GM12878 (cell line): ENCODE measurements around the gene ZWILCH. TPM values are rescaled to one million over a fixed set of nuclear protein-coding genes. Genes with fewer than 3 reads are reported as not detected.

Experiments used
- BACH1 ChIP-seq: fragments of 450-650 bp; IDR thresholded peaks from 2 replicates; pipeline ENCODE4 v1.6.1; 2017; ENCODE audit warnings: mild to moderate bottlenecking, borderline replicate concordance
- BHLHE40 ChIP-seq, 2 experiments: fragments of 450-650 bp in 1 of 2; IDR thresholded peaks; 2 replicates each; pipeline ENCODE4 v1.6.1; 2011 to 2017; ENCODE audit warnings: low read depth in 2 of 2, borderline replicate concordance in 1 of 2, improper control_type of control experiment in 1 of 2, low read length in 1 of 2, mild to moderate bottlenecking in 1 of 2
- CBFB ChIP-seq: IDR thresholded peaks from 2 replicates; pipeline ENCODE4 v1.6.1; 2016; ENCODE audit warnings: antibody characterized with exemption, low read depth
- CEBPZ ChIP-seq: fragments of 150-350 bp; IDR thresholded peaks from 2 replicates; pipeline ENCODE4 v1.6.1; 2016; ENCODE audit warnings: low read depth, low read length
- CHD1 ChIP-seq: IDR thresholded peaks from 2 replicates; pipeline ENCODE4 v1.6.1; 2012; ENCODE audit warnings: low read depth, low read length, improper control_type of control experiment
- CHD4 ChIP-seq: fragments of 200-600 bp; sonication (generic); IDR thresholded peaks from 2 replicates; pipeline ENCODE4 v1.6.1; 2016; ENCODE audit warnings: mild to moderate bottlenecking
- CREM ChIP-seq: IDR thresholded peaks from 2 replicates; pipeline ENCODE4 v1.6.1; 2014; ENCODE audit warnings: antibody characterized with exemption, low read depth
- EP300 ChIP-seq, 2 experiments: fragments of 150-350 bp in 1 of 2; IDR thresholded peaks; 2 replicates each; pipeline ENCODE4 v1.6.1; 2011 to 2012; ENCODE audit warnings: low read depth in 2 of 2, low read length in 2 of 2, borderline replicate concordance in 1 of 2, improper control_type of control experiment in 1 of 2, inconsistent platforms in 1 of 2; ENCODE audit not compliant: control insufficient read depth in 1 of 2
- LARP7 ChIP-seq: fragments of 450-650 bp; IDR thresholded peaks from 2 replicates; pipeline ENCODE4 v1.6.1; 2017; ENCODE audit warnings: mild to moderate bottlenecking
- MEF2B ChIP-seq: fragments of 450-650 bp; IDR thresholded peaks from 2 replicates; pipeline ENCODE4 v1.6.1; 2018; ENCODE audit warnings: mild to moderate bottlenecking, moderate library complexity; ENCODE audit not compliant: partially characterized antibody, poor library complexity, severe bottlenecking
- MLLT1 ChIP-seq: fragments of 450-650 bp; IDR thresholded peaks from 2 replicates; pipeline ENCODE4 v1.6.1; 2016; ENCODE audit warnings: mild to moderate bottlenecking
- MTA3 ChIP-seq: IDR thresholded peaks from 2 replicates; pipeline ENCODE4 v1.6.1; 2012; ENCODE audit warnings: low read length, inconsistent platforms, borderline replicate concordance
- MYB ChIP-seq: fragments of 150-350 bp; IDR thresholded peaks from 2 replicates; pipeline ENCODE4 v1.6.1; 2014; ENCODE audit warnings: mild to moderate bottlenecking, low read depth, low read length, borderline replicate concordance
- NRF1 ChIP-seq: conservative IDR thresholded peaks from 2 replicates; pipeline ENCODE4 v1.6.1; 2011; ENCODE audit warnings: mild to moderate bottlenecking, low read depth, low read length, improper control_type of control experiment
- SKIL ChIP-seq: fragments of 450-650 bp; IDR thresholded peaks from 2 replicates; pipeline ENCODE4 v1.6.1; 2017; ENCODE audit warnings: mild to moderate bottlenecking, low read depth, inconsistent platforms; ENCODE audit not compliant: poor library complexity, severe bottlenecking
- SMAD5 ChIP-seq: IDR thresholded peaks from 2 replicates; pipeline ENCODE4 v1.6.1; 2016; ENCODE audit warnings: antibody characterized with exemption, low read depth
- SPI1 ChIP-seq: IDR thresholded peaks from 2 replicates; pipeline ENCODE4 v1.6.1; 2011; ENCODE audit warnings: low read depth, mild to moderate bottlenecking, low read length, moderate library complexity, borderline replicate concordance; ENCODE audit not compliant: insufficient read depth
- TAF1 ChIP-seq: IDR thresholded peaks from 2 replicates; pipeline ENCODE4 v1.6.1; 2011; ENCODE audit warnings: mild to moderate bottlenecking, low read depth, low read length, borderline replicate concordance
- TARDBP ChIP-seq: IDR thresholded peaks from 2 replicates; pipeline ENCODE4 v1.6.1; 2016; ENCODE audit warnings: borderline replicate concordance
- TCF7 ChIP-seq: IDR thresholded peaks from 2 replicates; pipeline ENCODE4 v1.6.1; 2014; ENCODE audit warnings: antibody characterized with exemption, borderline replicate concordance
- YY1 ChIP-seq: IDR thresholded peaks from 2 replicates; pipeline ENCODE4 v1.6.1; 2011; ENCODE audit warnings: low read depth, mild to moderate bottlenecking, low read length
- ZNF207 ChIP-seq: fragments of 450-650 bp; IDR thresholded peaks from 2 replicates; pipeline ENCODE4 v1.6.1; 2014; ENCODE audit warnings: antibody characterized with exemption, mild to moderate bottlenecking, borderline replicate concordance
- ZNF24 ChIP-seq: fragments of 450-650 bp; IDR thresholded peaks from 2 replicates; pipeline ENCODE4 v1.6.1; 2017; ENCODE audit warnings: antibody characterized with exemption, mild to moderate bottlenecking
- polyA plus RNA-seq, 11 experiments: library from polyadenylated mRNA; depleted of rRNA in 4 of 11; unstranded in 6 of 11; stranded (reverse) in 5 of 11; fragments of >200 nt; fragmentation: Nextera tagmentation in 4 of 11; fragmentation: Illumina TruSeq in 1 of 11; extraction: Ambion mirVana in 4 of 11; extraction: Trizol in 1 of 11; gene quantifications; 1 replicate in 1 of 11; 2 replicates in 10 of 11; pipeline versions ENCODE4 v1.2.1 to v1.2.3, GENCODE V29; 2011 to 2016; ENCODE audit warnings: inconsistent platforms in 2 of 11, missing spikeins in 2 of 11, low read depth in 1 of 11
- total RNA-seq, 4 experiments: library from RNA; depleted of rRNA in 3 of 4; stranded (reverse); fragments of >200 nt in 3 of 4; fragmentation: Illumina TruSeq in 1 of 4; extraction: Trizol in 1 of 4; gene quantifications; 2 replicates each; pipeline versions ENCODE4 v1.2.1 to v1.2.3, GENCODE V29; 2013 to 2021

Gene ZWILCH
- total and polyA plus RNA-seq, 10 of the 15 experiments (the other 5 are each of a cell fraction or from before 2014, with no cell fraction given): 15.6 to 73.9 (median 32.4) TPM

GRCh38 chr15:66504563-66505429 is at the start of gene ZWILCH, which contains the start of gene RPL4 (continued):
- TF ChIP-seq SKIL (peak; percentile 79), ZNF24 (no peak), NRF1 (no peak), TCF7 (peak; percentile 51; the same call in 1 of the 2 replicates), BHLHE40 (IDR thresholded peaks at IDR 0.05; ENCODE audit: borderline replicate concordance in 1 of 2, low read depth in 2 of 2, low read length in 1 of 2) (0 out of 4 replicates have a peak, but pooled peaks have one; percentile 2 to 7), SMAD5 (peak; percentile 97), MEF2B (peak; percentile 70), ZNF207 (peak; percentile 76; the same call in 1 of the 2 replicates), CBFB (peak; percentile 97), SPI1 (no peak; the same call in 1 of the 2 replicates), CHD4 (no peak), CEBPZ (no peak), BACH1 (peak; percentile 64; the same call in 1 of the 2 replicates), LARP7 (0 out of 2 replicates have a peak, but pooled peaks have one; percentile 17), TARDBP (peak; percentile 89), YY1 (peak; percentile 96), EP300 (IDR thresholded peaks at IDR 0.05; ENCODE audit: borderline replicate concordance in 1 of 2, control insufficient read depth in 1 of 2, low read depth in 2 of 2, low read length in 2 of 2) (no peak), MYB (no peak), MLLT1 (peak; percentile 92), CHD1 (no peak), MTA3 (peak; percentile 17; the same call in 1 of the 2 replicates), CREM (peak; percentile 55; the same call in 1 of the 2 replicates), TAF1 (peak; percentile 98)
